HL-60 (cell line): ENCODE results near the gene CHSY3.

Experiments used
- DNase-seq, 2 experiments: peaks; one replicate each; pipeline ENCODE4 v3.0.0-alpha.2; 2010 to 2020; ENCODE audit warnings: low read depth in 1 of 2, low spot score in 1 of 2
- H3K27ac ChIP-seq: fragments of 250-450 bp; sonication (Bioruptor Pico); replicated peaks from 2 replicates; pipeline ENCODE4 v1.5.1; 2020; ENCODE audit warnings: mild to moderate bottlenecking, moderate library complexity
- H3K27me3 ChIP-seq: fragments of 250-450 bp; sonication (Bioruptor Pico); 2 replicates; pipeline ENCODE4 v1.5.1; 2021; ENCODE audit warnings: mild to moderate bottlenecking, moderate library complexity; ENCODE audit not compliant: insufficient read depth, poor library complexity, severe bottlenecking
- H3K4me3 ChIP-seq: replicated peaks from 2 replicates; pipeline ENCODE4 v1.5.1; 2011; ENCODE audit warnings: mild to moderate bottlenecking, control low read depth, low read length; ENCODE audit not compliant: insufficient read depth
- GABPA ChIP-seq: IDR thresholded peaks from 2 replicates; pipeline ENCODE4 v1.6.1; 2012; ENCODE audit warnings: low read depth
- POLR2AphosphoS5 ChIP-seq: IDR thresholded peaks from 2 replicates; pipeline ENCODE4 v1.6.1; 2012; ENCODE audit warnings: low read depth
- SPI1 ChIP-seq: IDR thresholded peaks from 2 replicates; pipeline ENCODE4 v1.6.1; 2012; ENCODE audit warnings: low read depth, mild to moderate bottlenecking, borderline replicate concordance
- TF ChIP-seq, protein P1 (sequence below): IDR thresholded peaks from 2 replicates; pipeline ENCODE4 v1.6.1; 2012; ENCODE audit warnings: low read depth; ENCODE audit not compliant: insufficient replicate concordance
- TF ChIP-seq, protein P2 (sequence below): IDR thresholded peaks from one replicate; pipeline ENCODE4 v1.5.1; 2011; ENCODE audit warnings: low read length, control low read depth, inconsistent platforms; ENCODE audit not compliant: insufficient read depth

Gene CHSY3

DNA sequence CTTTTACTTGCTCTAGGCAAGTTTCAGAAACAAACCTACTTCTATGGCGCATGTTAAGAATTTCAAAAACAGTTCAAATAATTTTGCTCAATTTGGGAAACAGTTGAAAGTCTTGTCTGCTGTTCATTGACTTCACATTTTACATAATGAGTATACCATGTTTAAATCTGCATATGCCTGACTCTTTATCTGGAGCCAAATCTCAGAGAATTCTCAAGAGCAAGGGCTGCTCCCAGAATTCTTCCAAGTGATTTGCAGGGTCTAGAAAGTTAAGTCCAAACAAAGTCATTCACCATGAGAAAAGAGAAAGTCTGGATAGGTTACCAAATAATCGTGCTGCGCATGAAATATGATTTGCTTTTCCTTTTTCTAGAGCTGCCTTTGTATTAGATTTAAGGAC lies 160.2 kb downstream of the CHSY3 start:
- TF ChIP-seq, protein P1, sequence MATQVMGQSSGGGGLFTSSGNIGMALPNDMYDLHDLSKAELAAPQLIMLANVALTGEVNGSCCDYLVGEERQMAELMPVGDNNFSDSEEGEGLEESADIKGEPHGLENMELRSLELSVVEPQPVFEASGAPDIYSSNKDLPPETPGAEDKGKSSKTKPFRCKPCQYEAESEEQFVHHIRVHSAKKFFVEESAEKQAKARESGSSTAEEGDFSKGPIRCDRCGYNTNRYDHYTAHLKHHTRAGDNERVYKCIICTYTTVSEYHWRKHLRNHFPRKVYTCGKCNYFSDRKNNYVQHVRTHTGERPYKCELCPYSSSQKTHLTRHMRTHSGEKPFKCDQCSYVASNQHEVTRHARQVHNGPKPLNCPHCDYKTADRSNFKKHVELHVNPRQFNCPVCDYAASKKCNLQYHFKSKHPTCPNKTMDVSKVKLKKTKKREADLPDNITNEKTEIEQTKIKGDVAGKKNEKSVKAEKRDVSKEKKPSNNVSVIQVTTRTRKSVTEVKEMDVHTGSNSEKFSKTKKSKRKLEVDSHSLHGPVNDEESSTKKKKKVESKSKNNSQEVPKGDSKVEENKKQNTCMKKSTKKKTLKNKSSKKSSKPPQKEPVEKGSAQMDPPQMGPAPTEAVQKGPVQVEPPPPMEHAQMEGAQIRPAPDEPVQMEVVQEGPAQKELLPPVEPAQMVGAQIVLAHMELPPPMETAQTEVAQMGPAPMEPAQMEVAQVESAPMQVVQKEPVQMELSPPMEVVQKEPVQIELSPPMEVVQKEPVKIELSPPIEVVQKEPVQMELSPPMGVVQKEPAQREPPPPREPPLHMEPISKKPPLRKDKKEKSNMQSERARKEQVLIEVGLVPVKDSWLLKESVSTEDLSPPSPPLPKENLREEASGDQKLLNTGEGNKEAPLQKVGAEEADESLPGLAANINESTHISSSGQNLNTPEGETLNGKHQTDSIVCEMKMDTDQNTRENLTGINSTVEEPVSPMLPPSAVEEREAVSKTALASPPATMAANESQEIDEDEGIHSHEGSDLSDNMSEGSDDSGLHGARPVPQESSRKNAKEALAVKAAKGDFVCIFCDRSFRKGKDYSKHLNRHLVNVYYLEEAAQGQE, result no peak
- TF ChIP-seq POLR2AphosphoS5, result no peak
- no peak for TF ChIP-seq GABPA
- TF ChIP-seq, protein P2, sequence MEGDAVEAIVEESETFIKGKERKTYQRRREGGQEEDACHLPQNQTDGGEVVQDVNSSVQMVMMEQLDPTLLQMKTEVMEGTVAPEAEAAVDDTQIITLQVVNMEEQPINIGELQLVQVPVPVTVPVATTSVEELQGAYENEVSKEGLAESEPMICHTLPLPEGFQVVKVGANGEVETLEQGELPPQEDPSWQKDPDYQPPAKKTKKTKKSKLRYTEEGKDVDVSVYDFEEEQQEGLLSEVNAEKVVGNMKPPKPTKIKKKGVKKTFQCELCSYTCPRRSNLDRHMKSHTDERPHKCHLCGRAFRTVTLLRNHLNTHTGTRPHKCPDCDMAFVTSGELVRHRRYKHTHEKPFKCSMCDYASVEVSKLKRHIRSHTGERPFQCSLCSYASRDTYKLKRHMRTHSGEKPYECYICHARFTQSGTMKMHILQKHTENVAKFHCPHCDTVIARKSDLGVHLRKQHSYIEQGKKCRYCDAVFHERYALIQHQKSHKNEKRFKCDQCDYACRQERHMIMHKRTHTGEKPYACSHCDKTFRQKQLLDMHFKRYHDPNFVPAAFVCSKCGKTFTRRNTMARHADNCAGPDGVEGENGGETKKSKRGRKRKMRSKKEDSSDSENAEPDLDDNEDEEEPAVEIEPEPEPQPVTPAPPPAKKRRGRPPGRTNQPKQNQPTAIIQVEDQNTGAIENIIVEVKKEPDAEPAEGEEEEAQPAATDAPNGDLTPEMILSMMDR, result no peak
- TF ChIP-seq SPI1, result no peak
- H3K27ac ChIP-seq, result no peak overlapping the region
- H3K4me3 ChIP-seq, result no peak overlapping the region
- no peak for DNase-seq
- no peaks in the 10 kb centered on the region for H3K27me3 ChIP-seq

DNA sequence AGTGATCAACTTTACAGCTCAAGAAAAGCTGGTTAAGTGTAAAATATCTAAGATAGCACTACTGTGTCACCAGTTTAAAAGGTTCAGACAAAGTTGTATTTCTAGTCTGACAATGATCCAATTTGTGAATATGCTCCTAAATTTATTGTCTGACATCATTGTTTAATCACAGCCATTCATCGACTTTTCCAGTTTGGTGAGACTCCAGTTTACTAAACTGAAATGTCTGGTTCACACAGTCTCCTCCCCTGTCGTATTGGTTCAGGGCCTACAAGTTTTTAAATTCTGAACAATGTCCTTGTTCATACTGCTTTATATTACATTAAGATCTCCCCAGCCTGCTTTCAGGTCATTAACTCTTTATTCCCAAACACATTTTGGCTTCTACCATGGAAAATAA lies 161.4 kb downstream of the CHSY3 start:
- H3K27me3 ChIP-seq, result no peaks in the 10 kb centered on the region
- no peak overlapping the region for H3K27ac ChIP-seq
- no peak for DNase-seq
- TF ChIP-seq, protein P2, result no peak
- TF ChIP-seq SPI1 (no peak), POLR2AphosphoS5 (no peak), GABPA (no peak)
- TF ChIP-seq, protein P1, result no peak
- H3K4me3 ChIP-seq, result no peak overlapping the region

DNA sequence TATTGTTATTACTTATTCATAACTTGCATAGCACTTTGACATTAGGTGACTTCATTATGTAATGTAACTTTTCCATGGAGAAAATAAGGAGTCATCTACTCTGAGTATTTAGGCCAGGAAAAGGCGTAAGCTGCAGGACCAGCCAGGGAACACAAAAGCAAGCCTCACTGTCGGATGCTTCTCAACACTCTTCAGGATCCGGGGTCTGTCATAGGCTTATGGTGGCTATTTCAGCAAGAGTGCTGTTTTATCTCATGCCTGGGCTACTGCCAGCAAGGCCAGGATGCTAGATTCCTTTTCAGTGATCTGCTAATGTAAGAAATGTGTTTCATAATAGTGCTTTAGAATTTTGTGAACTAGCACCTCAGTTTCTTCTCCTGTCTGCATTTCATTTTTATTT lies 162.4 kb downstream of the CHSY3 start:
- no peaks in the 10 kb centered on the region for H3K27me3 ChIP-seq
- DNase-seq, result no peak

DNA sequence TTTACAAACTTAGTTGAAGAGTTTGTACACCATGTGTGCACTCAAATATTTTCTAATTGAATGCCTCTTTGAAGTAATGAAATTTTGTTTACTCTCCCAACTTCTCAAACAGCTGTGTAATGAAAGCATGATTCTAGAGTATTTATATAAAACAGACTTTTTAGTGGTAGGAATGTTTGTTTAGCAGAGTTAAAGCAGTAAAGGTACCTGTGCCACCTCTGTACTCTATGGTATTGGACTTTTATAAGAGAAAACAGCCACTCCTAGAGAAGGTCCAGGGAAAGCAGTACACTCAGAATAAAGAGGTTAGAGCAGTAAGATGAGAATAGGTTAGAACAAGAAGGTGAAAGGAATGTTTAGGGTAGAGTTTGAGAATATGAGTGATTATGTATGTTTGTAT lies 163.1 kb downstream of the CHSY3 start:
- no peak overlapping the region for H3K27ac ChIP-seq
- H3K4me3 ChIP-seq, result no peak overlapping the region
- no peaks in the 10 kb centered on the region for H3K27me3 ChIP-seq
- TF ChIP-seq SPI1 (no peak), GABPA (no peak), POLR2AphosphoS5 (no peak)
- TF ChIP-seq, protein P1, result no peak
- TF ChIP-seq, protein P2, result no peak
- DNase-seq, result no peak

More for the DNA sequence above, 162.4 kb downstream of the CHSY3 start:
- no peak overlapping the region for H3K4me3 ChIP-seq
- H3K27ac ChIP-seq, result no peak overlapping the region
- no peak for TF ChIP-seq SPI1
- TF ChIP-seq, protein P2, result no peak
- no peak for TF ChIP-seq POLR2AphosphoS5
- TF ChIP-seq GABPA, result no peak
